Mammary epithelial cell (primary cell): ENCODE measurements around the gene DNAJB5.

Experiments
- CTCF ChIP-seq, 2 donors: IDR thresholded peaks in 1 of 2; conservative IDR thresholded peaks in 1 of 2; 2 replicates each; pipeline ENCODE4 v1.5.1; 2011 to 2012; ENCODE audit warnings: inconsistent platforms in 2 of 2, low read length in 2 of 2, mild to moderate bottlenecking in 2 of 2, control low read depth in 1 of 2, low read depth in 1 of 2; ENCODE audit not compliant: insufficient read depth in 1 of 2; ENCODE audit errors: extremely low read depth in 1 of 2
- EZH2 ChIP-seq: IDR thresholded peaks from 2 replicates; pipeline ENCODE4 v1.6.1; 2012; ENCODE audit warnings: low read length, inconsistent platforms, borderline replicate concordance

GRCh38 chr9:34988218-34989002 is 1.1 kb upstream of the DNAJB5 start:
- TF ChIP-seq CTCF (conservative IDR thresholded peaks at IDR 0.05 in 1 of 2, IDR thresholded peaks at IDR 0.05 in 1 of 2; ENCODE audit: extremely low read depth in 1 of 2, insufficient read depth in 1 of 2, low read depth in 1 of 2, low read length in 2 of 2) (no peak), EZH2 (no peak)
